ENCODE data around the gene BTBD9.

DNA sequence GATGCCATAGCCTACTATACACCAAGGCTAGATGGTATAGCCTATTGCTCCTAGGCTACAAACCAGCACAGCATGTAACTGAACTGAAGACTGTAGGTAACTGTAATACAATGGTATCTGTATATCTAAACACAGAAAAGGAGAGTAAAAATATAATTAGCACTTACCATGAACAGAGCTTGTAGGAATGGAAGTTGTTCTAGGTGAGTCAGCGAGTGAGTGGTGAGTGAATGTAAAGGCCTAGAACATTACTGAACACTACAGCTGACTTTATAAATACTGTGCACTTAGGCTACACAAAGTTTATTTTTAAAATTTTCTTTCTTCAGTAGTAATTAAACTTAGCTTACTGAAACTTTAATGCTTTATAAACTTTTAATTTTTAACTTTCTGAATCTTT is 129.5 kb downstream of the BTBD9 start:
- no peak for TF ChIP-seq EZH2 (IDR thresholded peaks at IDR 0.05; ENCODE audit: insufficient read depth, poor library complexity, severe bottlenecking)
- no peak for TF ChIP-seq EZH2phosphoT487 (IDR thresholded peaks at IDR 0.05; ENCODE audit: insufficient read depth, low read depth)

Data from GM23248 (cell line).